B cell (primary cell): Measurements from ENCODE around the gene NDUFB10. TPM values are rescaled to one million over a fixed set of nuclear protein-coding genes. Genes with fewer than 3 reads are reported as not detected.

Experiments
- ATAC-seq: fragments of 200-7000 bp; cut with Tn5 transposase; one replicate; pipeline ENCODE4 v1.10.0; 2021; ENCODE audit warnings: low read depth, mild to moderate bottlenecking, moderate number of reproducible peaks, moderate library complexity
- CTCF ChIA-PET: fragments of 350-600 bp; sonication (Branson Sonifier 250); formaldehyde crosslinking; loops from one replicate; lab custom pipeline; 2021; ENCODE audit warnings: antibody characterized with exemption, inconsistent platforms; lab: Charles Lee
- POLR2A ChIA-PET: fragments of 350-600 bp; sonication (Branson Sonifier 250); formaldehyde crosslinking; loops from one replicate; lab custom pipeline; 2021; ENCODE audit warnings: antibody characterized with exemption; lab: Charles Lee
- DNase-seq: peaks from one replicate; pipeline ENCODE4 v3.0.0; 2013
- H2AFZ ChIP-seq: 2 replicates; pipeline ENCODE4 v1.6.1; 2012; ENCODE audit warnings: mild to moderate bottlenecking, low read depth, low read length; ENCODE audit not compliant: insufficient read depth, poor library complexity, severe bottlenecking
- H3K27ac ChIP-seq, 2 donors: 1 replicate in 1 of 2; 2 replicates in 1 of 2; pipeline ENCODE4 v1.5.1; 2012 to 2013; ENCODE audit warnings: low read length in 2 of 2, mild to moderate bottlenecking in 2 of 2, moderate library complexity in 1 of 2
- H3K27me3 ChIP-seq, 4 experiments: fragments of 200-600 bp in 1 of 4; sonication (generic) in 1 of 4; replicated peaks in 1 of 4; 1 replicate in 2 of 4; 2 replicates in 2 of 4; pipeline versions ENCODE4 v1.6.1 to v1.7.0; 2013 to 2016; ENCODE audit warnings: low read length in 3 of 4, mild to moderate bottlenecking in 2 of 4, mixed read lengths in 1 of 4, moderate library complexity in 1 of 4; ENCODE audit not compliant: insufficient read depth in 4 of 4, control insufficient read depth in 3 of 4; ENCODE audit errors: control extremely low read depth in 1 of 4
- H3K36me3 ChIP-seq, 2 experiments: replicated peaks in 1 of 2; 1 replicate in 1 of 2; 2 replicates in 1 of 2; pipeline versions ENCODE4 v1.6.1 to v1.7.1; 2013; ENCODE audit warnings: low read length in 1 of 2; ENCODE audit not compliant: insufficient read depth in 2 of 2, control insufficient read depth in 1 of 2; ENCODE audit errors: control extremely low read depth in 1 of 2, extremely low read depth in 1 of 2
- H3K4me1 ChIP-seq, 2 donors: fragments of 200-600 bp in 1 of 2; sonication (generic) in 1 of 2; 1 replicate in 1 of 2; 2 replicates in 1 of 2; pipeline versions ENCODE4 v1.5.1 to v1.6.1; 2013 to 2017; ENCODE audit warnings: low read length in 2 of 2; ENCODE audit not compliant: control insufficient read depth in 2 of 2, insufficient read depth in 2 of 2
- H3K4me2 ChIP-seq: replicated peaks from 2 replicates; pipeline ENCODE3; 2012; ENCODE audit warnings: mild to moderate bottlenecking, low read depth, low read length; ENCODE audit not compliant: poor library complexity, severe bottlenecking
- H3K4me3 ChIP-seq, 5 experiments: fragments of 200-600 bp in 1 of 5; sonication (generic) in 1 of 5; 1 replicate in 3 of 5; 2 replicates in 2 of 5; pipeline versions ENCODE4 v1.5.1 to v1.7.0; 2011 to 2016; ENCODE audit warnings: low read length in 4 of 5, mild to moderate bottlenecking in 4 of 5, low read depth in 2 of 5, control low read depth in 1 of 5, moderate library complexity in 1 of 5; ENCODE audit not compliant: insufficient read depth in 1 of 5; ENCODE audit errors: control extremely low read depth in 1 of 5, extremely low read depth in 1 of 5
- H3K79me2 ChIP-seq: fragments of 200-600 bp; sonication (generic); one replicate; pipeline ENCODE4 v1.6.0; 2016; ENCODE audit warnings: low read length; ENCODE audit not compliant: control insufficient read depth, insufficient read depth
- H3K9ac ChIP-seq: fragments of 200-600 bp; sonication (generic); 2 replicates; pipeline ENCODE4 v1.6.1; 2017; ENCODE audit warnings: mild to moderate bottlenecking, low read length, moderate library complexity
- H3K9me3 ChIP-seq, 3 donors: one replicate each; pipeline versions ENCODE4 v1.6.1 to v1.7.1; 2013; ENCODE audit warnings: low read length in 2 of 3; ENCODE audit not compliant: control insufficient read depth in 2 of 3, insufficient read depth in 1 of 3; ENCODE audit errors: control extremely low read depth in 1 of 3
- H4K20me1 ChIP-seq: 2 replicates; pipeline ENCODE4 v1.6.0; 2012; ENCODE audit warnings: mild to moderate bottlenecking, low read length; ENCODE audit not compliant: insufficient read depth, control insufficient read depth, poor library complexity, severe bottlenecking
- H3K27ac Mint-ChIP-seq: one replicate; pipeline ENCODE4 v1.8.0; 2021; ENCODE audit warnings: mixed read lengths
- H3K27me3 Mint-ChIP-seq: one replicate; pipeline ENCODE4 v1.8.0; 2021; ENCODE audit warnings: mixed read lengths
- H3K4me1 Mint-ChIP-seq: one replicate; pipeline ENCODE4 v1.8.0; 2021; ENCODE audit warnings: mixed read lengths
- H3K4me3 Mint-ChIP-seq: one replicate; pipeline ENCODE4 v1.8.0; 2021; ENCODE audit warnings: mixed read lengths
- H3K9me3 Mint-ChIP-seq: one replicate; pipeline ENCODE4 v1.8.0; 2022; ENCODE audit warnings: mixed read lengths; ENCODE audit not compliant: insufficient read depth
- EZH2 ChIP-seq: IDR thresholded peaks from 2 replicates; pipeline ENCODE4 v1.6.1; 2012; ENCODE audit warnings: borderline replicate concordance, low read depth, mild to moderate bottlenecking, moderate library complexity, low read length; ENCODE audit not compliant: insufficient read depth, poor library complexity, severe bottlenecking
- WGBS: methylation state at CpG from one replicate; pipeline ENCODE4 v1.1.5; 2013; ENCODE audit warnings: missing lambda C conversion rate; ENCODE audit not compliant: insufficient coverage; 5-methylcytosine and 5-hydroxymethylcytosine counted together
- intact Hi-C: fragments of 100-400 bp; cut with micrococcal nuclease; formaldehyde crosslinking; loops from one replicate; pipeline ENCODE4 v1.10.0; 2022
- polyA plus RNA-seq: library from polyadenylated mRNA; depleted of rRNA; stranded (reverse); fragments of >200 nt; gene quantifications from 2 replicates; pipeline ENCODE4 v1.2.3, GENCODE V29; 2012
- total RNA-seq, 2 donors: library from RNA; stranded (reverse); fragments of 120-200 nt in 1 of 2; gene quantifications; 1 replicate in 1 of 2; 2 replicates in 1 of 2; pipeline versions ENCODE4 v1.2.3 to v1.2.4, GENCODE V29; 2013 to 2022
- TF ChIP-seq, protein P1 (sequence below): fragments of 200-600 bp; IDR thresholded peaks from one replicate; pipeline ENCODE4 v1.8.0; 2022; ENCODE audit warnings: antibody characterized with exemption, mild to moderate bottlenecking

Gene NDUFB10
- total and polyA plus RNA-seq, 2 donors (not counting 1 experiment from before 2014, with no cell fraction given), result 70.4 to 92.6 TPM

- H3K9me3 ChIP-seq, result peaks cover 0 to 6% (median 0%) of the 10 kb centered on the region in 3 donors
- no peak for DNase-seq
- no peak overlapping the region for H2AFZ ChIP-seq
- H3K4me2 ChIP-seq, result no peak overlapping the region
- no peaks in the 10 kb centered on the region for H3K36me3 ChIP-seq
- no peak overlapping the region for H3K27ac ChIP-seq
- H3K27ac Mint-ChIP-seq, result no peak overlapping the region
- H3K4me1 Mint-ChIP-seq, result peaks cover 6% of the 10 kb centered on the region
- H4K20me1 ChIP-seq, result no peaks in the 10 kb centered on the region
- no peaks in the 10 kb centered on the region for H3K9me3 Mint-ChIP-seq
- no peaks in the 10 kb centered on the region for H3K79me2 ChIP-seq
- no peak overlapping the region for H3K4me3 Mint-ChIP-seq
- peaks cover 0 to 61% (median 19%) of the 10 kb centered on the region in 4 experiments for H3K27me3 ChIP-seq
- H3K4me1 ChIP-seq, result peaks cover 4 to 5% of the 10 kb centered on the region in 2 donors
- TF ChIP-seq, protein P1, sequence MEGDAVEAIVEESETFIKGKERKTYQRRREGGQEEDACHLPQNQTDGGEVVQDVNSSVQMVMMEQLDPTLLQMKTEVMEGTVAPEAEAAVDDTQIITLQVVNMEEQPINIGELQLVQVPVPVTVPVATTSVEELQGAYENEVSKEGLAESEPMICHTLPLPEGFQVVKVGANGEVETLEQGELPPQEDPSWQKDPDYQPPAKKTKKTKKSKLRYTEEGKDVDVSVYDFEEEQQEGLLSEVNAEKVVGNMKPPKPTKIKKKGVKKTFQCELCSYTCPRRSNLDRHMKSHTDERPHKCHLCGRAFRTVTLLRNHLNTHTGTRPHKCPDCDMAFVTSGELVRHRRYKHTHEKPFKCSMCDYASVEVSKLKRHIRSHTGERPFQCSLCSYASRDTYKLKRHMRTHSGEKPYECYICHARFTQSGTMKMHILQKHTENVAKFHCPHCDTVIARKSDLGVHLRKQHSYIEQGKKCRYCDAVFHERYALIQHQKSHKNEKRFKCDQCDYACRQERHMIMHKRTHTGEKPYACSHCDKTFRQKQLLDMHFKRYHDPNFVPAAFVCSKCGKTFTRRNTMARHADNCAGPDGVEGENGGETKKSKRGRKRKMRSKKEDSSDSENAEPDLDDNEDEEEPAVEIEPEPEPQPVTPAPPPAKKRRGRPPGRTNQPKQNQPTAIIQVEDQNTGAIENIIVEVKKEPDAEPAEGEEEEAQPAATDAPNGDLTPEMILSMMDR, result no peak
- no peak for TF ChIP-seq EZH2
- no peak for ATAC-seq
- H3K4me3 ChIP-seq, result no peak overlapping the region
- intact Hi-C loops, result no loop called here
- CTCF ChIA-PET, result interaction anchor here (1.2 kb wide), 1 partner anchor 9 kb away, joined by 3 read pairs; no protein-coding TSS in a partner anchor
- peaks cover 32% of the 10 kb centered on the region for H3K27me3 Mint-ChIP-seq
- POLR2A ChIA-PET, result no interaction called here
- 6% methylated on average over 15 of the region's 24 CpGs for WGBS
- H3K9ac ChIP-seq, result no peak overlapping the region
These were observed 35.9 kb upstream of the NDUFB10 start for GRCh38 chr16:1923299-1924034.

DNA sequence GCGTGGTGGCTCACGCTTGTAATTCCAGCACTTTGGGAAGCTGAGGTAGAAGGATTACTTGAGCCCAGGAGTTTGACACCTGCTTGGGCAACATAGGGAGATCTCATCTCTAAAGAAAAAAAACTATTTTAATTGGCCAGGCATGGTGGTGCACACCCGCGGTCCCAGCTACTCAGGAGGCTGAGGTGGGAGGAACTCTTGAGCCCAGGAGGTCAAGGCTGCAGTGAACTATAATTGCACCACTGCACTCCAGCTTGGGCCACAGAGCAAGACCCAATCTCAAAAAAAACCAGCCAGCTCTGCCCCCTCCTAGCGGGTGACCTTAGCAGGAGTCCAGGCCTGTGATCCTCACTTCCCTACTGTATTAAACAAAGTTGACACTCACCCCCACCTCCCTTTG lies 35.2 kb upstream of the NDUFB10 start:
- TF ChIP-seq, protein P1, result no peak
- TF ChIP-seq EZH2, result no peak
- Mint-ChIP-seq H3K4me1 (peaks cover 7% of the 10 kb centered on the region), H3K27ac (no peak overlapping the region), H3K4me3 (no peak overlapping the region), H3K9me3 (no peaks in the 10 kb centered on the region), H3K27me3 (peaks cover 32% of the 10 kb centered on the region)
- DNase-seq, result no peak
- POLR2A ChIA-PET, result no interaction called here
- ATAC-seq, result no peak
- intact Hi-C loops, result no loop called here
- Histone ChIP-seq H2AFZ (no peak overlapping the region), H3K79me2 (no peaks in the 10 kb centered on the region), H4K20me1 (no peaks in the 10 kb centered on the region), H3K27ac (no peak overlapping the region), H3K27me3 (peaks cover 0 to 55% (median 18%) of the 10 kb centered on the region in 4 experiments), H3K9ac (no peak overlapping the region), H3K4me2 (no peak overlapping the region), H3K4me1 (peaks cover 5 to 6% of the 10 kb centered on the region in 2 donors), H3K36me3 (no peaks in the 10 kb centered on the region), H3K4me3 (no peak overlapping the region), H3K9me3 (peaks cover 0 to 6% (median 0%) of the 10 kb centered on the region in 3 donors)
- WGBS, result 78% methylated on average over 3 of the region's 5 CpGs
- CTCF ChIA-PET, result interaction anchor here (0.6 to 1.2 kb wide), 2 partner anchors 8 to 356 kb away, joined by 3 to 4 read pairs; no protein-coding TSS in a partner anchor
